Mononuclear cell (primary cell): ENCODE measurements around the gene TICAM2. TPM values are rescaled to one million over a fixed set of nuclear protein-coding genes. Genes with fewer than 3 reads are reported as not detected.

Experiments
- H3K27me3 ChIP-seq: 2 replicates; pipeline ENCODE4 v1.6.0; 2011; ENCODE audit warnings: low read length, control low read depth; ENCODE audit not compliant: insufficient read depth
- H3K4me1 ChIP-seq: 2 replicates; pipeline ENCODE4 v1.5.1; 2011; ENCODE audit warnings: mild to moderate bottlenecking, low read length, control low read depth; ENCODE audit not compliant: insufficient read depth
- H3K4me3 ChIP-seq: 2 replicates; pipeline ENCODE4 v1.5.1; 2011; ENCODE audit warnings: mild to moderate bottlenecking, low read length, moderate library complexity
- H3K9me3 ChIP-seq: 2 replicates; pipeline ENCODE4 v1.5.1; 2011; ENCODE audit warnings: low read depth, mild to moderate bottlenecking, control low read depth, low read length
- total RNA-seq: library from RNA; depleted of rRNA; stranded (reverse); fragments of >200 nt; gene quantifications from one replicate; pipeline ENCODE4 v1.2.3, GENCODE V29; 2012

Gene TICAM2
- total RNA-seq, 1 donor: 1.2 TPM

- Histone ChIP-seq H3K9me3 (no peaks in the 10 kb centered on the region), H3K27me3 (no peaks in the 10 kb centered on the region), H3K4me3 (no peak overlapping the region)
Measured at GRCh38 chr5:115565233-115565632, 37.0 kb downstream of the TICAM2 start.

GRCh38 chr5:115561176-115561575 lies 41.1 kb downstream of the TICAM2 start:
- Histone ChIP-seq H3K9me3 (no peaks in the 10 kb centered on the region), H3K4me1 (no peaks in the 10 kb centered on the region), H3K27me3 (no peaks in the 10 kb centered on the region), H3K4me3 (no peak overlapping the region)

More at GRCh38 chr5:115565233-115565632, 37.0 kb downstream of the TICAM2 start:
- H3K4me1 ChIP-seq: no peaks in the 10 kb centered on the region

GRCh38 chr5:115559524-115559923 lies 42.8 kb downstream of the TICAM2 start:
- Histone ChIP-seq H3K4me1 (no peaks in the 10 kb centered on the region), H3K27me3 (no peaks in the 10 kb centered on the region), H3K9me3 (no peaks in the 10 kb centered on the region), H3K4me3 (no peak overlapping the region)

GRCh38 chr5:115558388-115558956 lies 43.8 kb downstream of the TICAM2 start:
- Histone ChIP-seq H3K4me1 (no peaks in the 10 kb centered on the region), H3K27me3 (no peaks in the 10 kb centered on the region), H3K4me3 (no peak overlapping the region), H3K9me3 (no peaks in the 10 kb centered on the region)

GRCh38 chr5:115557667-115558387 lies 44.5 kb downstream of the TICAM2 start:
- H3K4me3 ChIP-seq: no peak overlapping the region
- no peaks in the 10 kb centered on the region for H3K9me3 ChIP-seq
- H3K27me3 ChIP-seq: peaks cover 4% of the 10 kb centered on the region

GRCh38 chr5:115556276-115556675 lies 46.0 kb downstream of the TICAM2 start:
- Histone ChIP-seq H3K9me3 (no peaks in the 10 kb centered on the region), H3K4me1 (no peaks in the 10 kb centered on the region), H3K27me3 (peaks cover 4% of the 10 kb centered on the region), H3K4me3 (no peak overlapping the region)

More at GRCh38 chr5:115557667-115558387, 44.5 kb downstream of the TICAM2 start:
- no peaks in the 10 kb centered on the region for H3K4me1 ChIP-seq

- Histone ChIP-seq H3K9me3 (no peaks in the 10 kb centered on the region), H3K4me1 (no peaks in the 10 kb centered on the region), H3K4me3 (no peak overlapping the region), H3K27me3 (peaks cover 4% of the 10 kb centered on the region)
Measured at GRCh38 chr5:115555084-115555633, 47.1 kb downstream of the TICAM2 start.

- H3K4me1 ChIP-seq: no peaks in the 10 kb centered on the region
- peaks cover 4% of the 10 kb centered on the region for H3K27me3 ChIP-seq
- no peak overlapping the region for H3K4me3 ChIP-seq
- no peaks in the 10 kb centered on the region for H3K9me3 ChIP-seq
Measured at GRCh38 chr5:115553082-115553481, 49.2 kb downstream of the TICAM2 start.

GRCh38 chr5:115551415-115551814 lies 50.9 kb downstream of the TICAM2 start:
- H3K4me3 ChIP-seq: no peak overlapping the region
- peaks cover 4% of the 10 kb centered on the region for H3K27me3 ChIP-seq
- no peaks in the 10 kb centered on the region for H3K9me3 ChIP-seq
- no peaks in the 10 kb centered on the region for H3K4me1 ChIP-seq

- Histone ChIP-seq H3K4me1 (peaks cover 5% of the 10 kb centered on the region), H3K9me3 (peaks cover 9% of the 10 kb centered on the region), H3K27me3 (peaks cover 4% of the 10 kb centered on the region), H3K4me3 (no peak overlapping the region)
Measured at GRCh38 chr5:115549154-115549553, 53.1 kb downstream of the TICAM2 start.

- Histone ChIP-seq H3K4me3 (no peak overlapping the region), H3K9me3 (peaks cover 9% of the 10 kb centered on the region), H3K4me1 (peaks cover 7% of the 10 kb centered on the region), H3K27me3 (peaks cover 4% of the 10 kb centered on the region)
Measured at GRCh38 chr5:115548683-115549082, 53.6 kb downstream of the TICAM2 start.

- Histone ChIP-seq H3K4me1 (peaks cover 25% of the 10 kb centered on the region), H3K9me3 (peaks cover 9% of the 10 kb centered on the region), H3K4me3 (no peak overlapping the region), H3K27me3 (no peaks in the 10 kb centered on the region)
Measured at GRCh38 chr5:115545351-115545882, 56.9 kb downstream of the TICAM2 start.

- Histone ChIP-seq H3K27me3 (no peaks in the 10 kb centered on the region), H3K4me3 (peak within 1 kb of the TSS; percentile 87), H3K9me3 (peaks cover 9% of the 10 kb centered on the region), H3K4me1 (peaks cover 29% of the 10 kb centered on the region)
Measured at GRCh38 chr5:115544436-115545350, 57.6 kb downstream of the TICAM2 start, which contains the start of gene FEM1C. FEM1C (minus strand) TSS chr5:115544775; CDS start chr5:115543493, 1,282 bp downstream.

GRCh38 chr5:115544043-115544435 lies 58.2 kb downstream of the TICAM2 start:
- peaks cover 36% of the 10 kb centered on the region for H3K4me1 ChIP-seq

More at GRCh38 chr5:115544043-115544435, 58.2 kb downstream of the TICAM2 start:
- H3K4me3 ChIP-seq: peak overlapping the region; percentile 87
- peaks cover 9% of the 10 kb centered on the region for H3K9me3 ChIP-seq
- H3K27me3 ChIP-seq: no peaks in the 10 kb centered on the region
